ENCODE data around the gene CKLF.

- TF ChIP-seq CTCF (IDR thresholded peaks at IDR 0.05 in 4 of 5, conservative IDR thresholded peaks at IDR 0.05 in 1 of 5) = no peak
- TF ChIP-seq POLR2A (IDR thresholded peaks at IDR 0.05) = no peak
Observed at GRCh38 chr16:66503612-66504011, 48.8 kb upstream of the CKLF start.
